ENCODE data around the gene TBCD. TPM values are rescaled to one million over a fixed set of nuclear protein-coding genes. Genes with fewer than 3 reads are reported as not detected.

TBCD gene
- total RNA-seq, 1 donor from 2014 or later = 156 TPM

- Histone ChIP-seq H3K27ac (no peak overlapping the region), H3K36me3 (peaks cover 2 to 8% of the 10 kb centered on the region in 2 donors), H3K4me3 (no peak overlapping the region), H3K27me3 (no peaks in the 10 kb centered on the region), H3K9me3 (no peaks in the 10 kb centered on the region), H3K4me1 (no peaks in the 10 kb centered on the region)
- intact Hi-C loops (cut with DNase I) = no loop called here
- no peak for TF ChIP-seq CTCF (IDR thresholded peaks at IDR 0.05)
- DNase-seq (ENCODE audit: low spot score in 2 of 2) = no peak
Measured at GRCh38 chr17:82865774-82866395, 114.0 kb downstream of the TBCD start.

- no peak for TF ChIP-seq CTCF (IDR thresholded peaks at IDR 0.05)
- peaks cover 6 to 14% of the 10 kb centered on the region in 2 donors for H3K36me3 ChIP-seq
- no peaks in the 10 kb centered on the region for H3K9me3 ChIP-seq
- intact Hi-C loops (cut with DNase I) = no loop called here
- H3K27me3 ChIP-seq = no peaks in the 10 kb centered on the region
- no peak overlapping the region for H3K4me3 ChIP-seq
- no peak overlapping the region for H3K27ac ChIP-seq
- no peak for DNase-seq (ENCODE audit: low spot score in 2 of 2)
- no peaks in the 10 kb centered on the region for H3K4me1 ChIP-seq
Measured at GRCh38 chr17:82866590-82867191, 114.8 kb downstream of the TBCD start.

GRCh38 chr17:82867763-82868325, 116.0 kb downstream of the TBCD start:
- H3K27ac ChIP-seq = no peak overlapping the region
- H3K4me3 ChIP-seq = no peak overlapping the region
- intact Hi-C loops (cut with DNase I) = no loop called here
- no peaks in the 10 kb centered on the region for H3K9me3 ChIP-seq
- no peaks in the 10 kb centered on the region for H3K4me1 ChIP-seq
- H3K36me3 ChIP-seq = peaks cover 7 to 26% of the 10 kb centered on the region in 2 donors
- TF ChIP-seq CTCF (IDR thresholded peaks at IDR 0.05) = no peak
- no peaks in the 10 kb centered on the region for H3K27me3 ChIP-seq
- no peak for DNase-seq (ENCODE audit: low spot score in 2 of 2)

GRCh38 chr17:82868715-82869131, 116.9 kb downstream of the TBCD start:
- no peaks in the 10 kb centered on the region for H3K27me3 ChIP-seq
- no peak overlapping the region for H3K4me3 ChIP-seq
- H3K27ac ChIP-seq = no peak overlapping the region
- intact Hi-C loops (cut with DNase I) = no loop called here
- no peaks in the 10 kb centered on the region for H3K9me3 ChIP-seq
- H3K36me3 ChIP-seq = peaks cover 7 to 28% of the 10 kb centered on the region in 2 donors
- no peak for TF ChIP-seq CTCF (IDR thresholded peaks at IDR 0.05)
- H3K4me1 ChIP-seq = no peaks in the 10 kb centered on the region
- no peak for DNase-seq (ENCODE audit: low spot score in 2 of 2)

GRCh38 chr17:82869536-82869935, 117.7 kb downstream of the TBCD start:
- peaks cover 7 to 28% of the 10 kb centered on the region in 2 donors for H3K36me3 ChIP-seq
- TF ChIP-seq CTCF (IDR thresholded peaks at IDR 0.05) = no peak
- H3K27me3 ChIP-seq = no peaks in the 10 kb centered on the region
- H3K27ac ChIP-seq = no peak overlapping the region
- DNase-seq (ENCODE audit: low spot score in 2 of 2) = no peak
- H3K9me3 ChIP-seq = no peaks in the 10 kb centered on the region
- no peaks in the 10 kb centered on the region for H3K4me1 ChIP-seq
- intact Hi-C loops (cut with DNase I) = no loop called here
- no peak overlapping the region for H3K4me3 ChIP-seq

All from ascending aorta (tissue), 2 donors.